Measurements from ENCODE around the gene CYLC1. TPM values are rescaled to one million over a fixed set of nuclear protein-coding genes. Genes with fewer than 3 reads are reported as not detected.

CYLC1 gene
- total RNA-seq, 2 experiments from 2014 or later, result not detected

- H3K79me2 ChIP-seq (ENCODE audit: insufficient read depth, low read depth, low read length), result no peaks in the 10 kb centered on the region
- no peak for TF ChIP-seq EZH2phosphoT487 (IDR thresholded peaks at IDR 0.05; ENCODE audit: borderline replicate concordance, low read depth, low read length)
- TF ChIP-seq, protein P1, sequence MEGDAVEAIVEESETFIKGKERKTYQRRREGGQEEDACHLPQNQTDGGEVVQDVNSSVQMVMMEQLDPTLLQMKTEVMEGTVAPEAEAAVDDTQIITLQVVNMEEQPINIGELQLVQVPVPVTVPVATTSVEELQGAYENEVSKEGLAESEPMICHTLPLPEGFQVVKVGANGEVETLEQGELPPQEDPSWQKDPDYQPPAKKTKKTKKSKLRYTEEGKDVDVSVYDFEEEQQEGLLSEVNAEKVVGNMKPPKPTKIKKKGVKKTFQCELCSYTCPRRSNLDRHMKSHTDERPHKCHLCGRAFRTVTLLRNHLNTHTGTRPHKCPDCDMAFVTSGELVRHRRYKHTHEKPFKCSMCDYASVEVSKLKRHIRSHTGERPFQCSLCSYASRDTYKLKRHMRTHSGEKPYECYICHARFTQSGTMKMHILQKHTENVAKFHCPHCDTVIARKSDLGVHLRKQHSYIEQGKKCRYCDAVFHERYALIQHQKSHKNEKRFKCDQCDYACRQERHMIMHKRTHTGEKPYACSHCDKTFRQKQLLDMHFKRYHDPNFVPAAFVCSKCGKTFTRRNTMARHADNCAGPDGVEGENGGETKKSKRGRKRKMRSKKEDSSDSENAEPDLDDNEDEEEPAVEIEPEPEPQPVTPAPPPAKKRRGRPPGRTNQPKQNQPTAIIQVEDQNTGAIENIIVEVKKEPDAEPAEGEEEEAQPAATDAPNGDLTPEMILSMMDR (conservative IDR thresholded peaks at IDR 0.05; ENCODE audit: low read length), result no peak
- BruUV-seq (replicated peaks), result no TSS peak
- no peak overlapping the region for H3K4me2 ChIP-seq (ENCODE audit: low read length)
- no peaks in the 10 kb centered on the region for H4K20me1 ChIP-seq (ENCODE audit: insufficient read depth, low read length)
- H3K9me2 ChIP-seq (ENCODE audit: insufficient read depth, low read length), result no peaks in the 10 kb centered on the region
- DNase-seq (ENCODE audit: low spot score), result no peak
- H3K27ac ChIP-seq (ENCODE audit: low read depth, low read length, poor library complexity, severe bottlenecking), result no peak overlapping the region
- intact Hi-C loops (cut with micrococcal nuclease; ENCODE audit: unreplicated experiment), result no loop called here
- no peaks in the 10 kb centered on the region for H3K4me1 ChIP-seq (ENCODE audit: insufficient read depth, low read length, poor library complexity, severe bottlenecking)
- ChIA-PET CTCF (ENCODE audit: unreplicated experiment) (no interaction called here), POLR2A (no interaction called here)
- no peak overlapping the region for H3K4me3 ChIP-seq (ENCODE audit: low read depth, low read length, poor library complexity, severe bottlenecking)
- no peak overlapping the region for H2AFZ ChIP-seq (ENCODE audit: low read length)
- no peaks in the 10 kb centered on the region for H3K9me3 ChIP-seq (ENCODE audit: low read length)
- H3K36me3 ChIP-seq (ENCODE audit: insufficient read depth, low read length), result no peaks in the 10 kb centered on the region
Observed at GRCh38 chrX:83888585-83888984, 27.6 kb downstream of the CYLC1 start.

GRCh38 chrX:83892433-83892832 is 31.5 kb downstream of the CYLC1 start:
- no peak overlapping the region for H3K4me2 ChIP-seq (ENCODE audit: low read length)
- H3K4me3 ChIP-seq (ENCODE audit: low read depth, low read length, poor library complexity, severe bottlenecking), result no peak overlapping the region
- H3K36me3 ChIP-seq (ENCODE audit: insufficient read depth, low read length), result no peaks in the 10 kb centered on the region
- POLR2A ChIA-PET, result no interaction called here
- no peak overlapping the region for H2AFZ ChIP-seq (ENCODE audit: low read length)
- H3K4me1 ChIP-seq (ENCODE audit: insufficient read depth, low read length, poor library complexity, severe bottlenecking), result no peaks in the 10 kb centered on the region
- TF ChIP-seq, protein P1 (conservative IDR thresholded peaks at IDR 0.05; ENCODE audit: low read length), result no peak
- TF ChIP-seq EZH2phosphoT487 (IDR thresholded peaks at IDR 0.05; ENCODE audit: borderline replicate concordance, low read depth, low read length), result no peak
- no peaks in the 10 kb centered on the region for H3K79me2 ChIP-seq (ENCODE audit: insufficient read depth, low read depth, low read length)
- BruUV-seq (replicated peaks), result no TSS peak
- DNase-seq (ENCODE audit: low spot score), result no peak
- no peaks in the 10 kb centered on the region for H3K9me3 ChIP-seq (ENCODE audit: low read length)
- H4K20me1 ChIP-seq (ENCODE audit: insufficient read depth, low read length), result no peaks in the 10 kb centered on the region
- no peaks in the 10 kb centered on the region for H3K9me2 ChIP-seq (ENCODE audit: insufficient read depth, low read length)
- CTCF ChIA-PET (ENCODE audit: unreplicated experiment), result no interaction called here
- no peak overlapping the region for H3K27ac ChIP-seq (ENCODE audit: low read depth, low read length, poor library complexity, severe bottlenecking)
- intact Hi-C loops (cut with micrococcal nuclease; ENCODE audit: unreplicated experiment), result no loop called here

DNA sequence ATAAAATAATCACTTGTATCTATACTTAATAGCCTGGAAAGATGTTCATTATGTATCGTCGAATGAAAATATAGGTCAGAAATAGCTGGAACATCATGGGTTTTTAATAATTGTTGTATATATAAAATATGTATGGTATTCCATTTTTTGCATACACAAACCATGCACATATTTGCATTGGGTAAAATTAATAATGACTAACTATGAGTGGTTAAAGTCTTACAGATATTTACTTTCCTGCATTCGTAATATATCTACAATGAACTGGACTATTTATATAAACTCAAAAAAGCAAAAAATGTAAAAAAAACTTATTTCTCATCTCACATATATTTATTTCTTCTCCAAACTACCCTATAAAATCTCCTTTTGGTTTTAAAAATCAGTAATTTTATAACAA is 46.0 kb downstream of the CYLC1 start:
- no peaks in the 10 kb centered on the region for H3K36me3 ChIP-seq (ENCODE audit: insufficient read depth, low read length)
- H3K4me3 ChIP-seq (ENCODE audit: low read depth, low read length, poor library complexity, severe bottlenecking), result no peak overlapping the region
- no peak overlapping the region for H3K4me2 ChIP-seq (ENCODE audit: low read length)
- no peaks in the 10 kb centered on the region for H3K79me2 ChIP-seq (ENCODE audit: insufficient read depth, low read depth, low read length)
- H4K20me1 ChIP-seq (ENCODE audit: insufficient read depth, low read length), result no peaks in the 10 kb centered on the region
- no peaks in the 10 kb centered on the region for H3K9me3 ChIP-seq (ENCODE audit: low read length)
- no peaks in the 10 kb centered on the region for H3K4me1 ChIP-seq (ENCODE audit: insufficient read depth, low read length, poor library complexity, severe bottlenecking)
- no peak for DNase-seq (ENCODE audit: low spot score)
- H3K9me2 ChIP-seq (ENCODE audit: insufficient read depth, low read length), result no peaks in the 10 kb centered on the region
- intact Hi-C loops (cut with micrococcal nuclease; ENCODE audit: unreplicated experiment), result no loop called here
- TF ChIP-seq, protein P1 (conservative IDR thresholded peaks at IDR 0.05; ENCODE audit: low read length), result no peak
- TF ChIP-seq EZH2phosphoT487 (IDR thresholded peaks at IDR 0.05; ENCODE audit: borderline replicate concordance, low read depth, low read length), result no peak
- no peak overlapping the region for H3K27ac ChIP-seq (ENCODE audit: low read depth, low read length, poor library complexity, severe bottlenecking)
- no peak overlapping the region for H2AFZ ChIP-seq (ENCODE audit: low read length)
- BruUV-seq (replicated peaks), result no TSS peak
- CTCF ChIA-PET (ENCODE audit: unreplicated experiment), result no interaction called here
- POLR2A ChIA-PET, result no interaction called here

All from OCI-LY7 (cell line).